ENCODE data around the gene PERCC1.

GRCh38 chr16:1385232-1385631 is 45.6 kb upstream of the PERCC1 start:
- no peak for TF ChIP-seq CTCF (IDR thresholded peaks at IDR 0.05)
- no peak for TF ChIP-seq POLR2A (IDR thresholded peaks at IDR 0.05)
